Fibroblast of skin of scalp (primary cell): ENCODE results near the gene FAM149A. TPM values are rescaled to one million over a fixed set of nuclear protein-coding genes. Genes with fewer than 3 reads are reported as not detected.

Experiments
- DNase-seq: peaks from one replicate; pipeline ENCODE4 v3.0.0-alpha.2; 2013
- polyA plus RNA-seq, 2 experiments: library from polyadenylated mRNA; unstranded; fragments of 120-200 nt; gene quantifications; one replicate each; pipeline ENCODE4 v1.2.1, GENCODE V29; 2013; ENCODE audit not compliant: insufficient read length in 2 of 2

FAM149A gene
- polyA plus RNA-seq (2013, experiment 1 of 2; ENCODE audit: insufficient read length): 2.1 TPM
- polyA plus RNA-seq (2013, experiment 2 of 2; ENCODE audit: insufficient read length): 2.6 TPM

DNA sequence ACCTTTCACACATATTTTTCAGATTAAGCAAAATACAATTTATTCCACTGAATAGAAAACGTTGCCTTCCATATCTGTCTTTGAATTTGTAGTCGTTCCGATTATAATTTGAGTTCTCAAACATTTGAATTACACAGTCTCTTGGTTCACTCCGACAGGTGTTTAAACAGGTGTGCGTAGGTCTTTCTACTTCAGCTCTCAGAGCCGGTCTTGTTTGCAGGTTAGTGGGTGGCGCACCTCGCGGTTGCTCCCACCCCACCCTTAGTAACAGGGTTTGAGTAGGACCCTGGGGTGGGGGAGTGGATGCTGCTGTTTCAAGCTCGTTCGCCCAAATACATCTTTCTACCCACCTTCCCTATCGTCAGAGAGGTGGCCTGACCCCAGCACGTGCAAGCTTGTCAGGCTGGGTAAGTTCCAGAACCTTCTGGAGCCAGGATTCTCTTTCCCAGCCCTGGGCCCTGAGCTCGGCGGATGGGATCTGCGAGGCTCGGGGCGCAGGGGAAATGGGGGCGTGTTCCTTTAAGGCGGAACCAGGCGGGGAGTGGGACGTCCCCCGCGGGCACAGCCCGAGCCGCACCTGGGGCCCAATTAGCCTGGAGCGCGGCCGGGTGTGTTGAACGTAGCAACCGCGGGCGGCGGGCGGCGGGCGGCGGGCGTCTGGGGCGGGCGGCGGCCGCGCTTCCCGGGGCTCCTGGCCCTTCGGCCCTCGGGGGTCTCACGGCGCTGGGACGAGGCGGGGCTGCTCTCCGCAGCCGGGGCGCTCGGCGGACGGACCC is at the start of gene FAM149A:
Gene FAM149A (plus strand): TSS at position 591 of the 776 bp plus-strand sequence.
- DNase-seq: no peak

DNA sequence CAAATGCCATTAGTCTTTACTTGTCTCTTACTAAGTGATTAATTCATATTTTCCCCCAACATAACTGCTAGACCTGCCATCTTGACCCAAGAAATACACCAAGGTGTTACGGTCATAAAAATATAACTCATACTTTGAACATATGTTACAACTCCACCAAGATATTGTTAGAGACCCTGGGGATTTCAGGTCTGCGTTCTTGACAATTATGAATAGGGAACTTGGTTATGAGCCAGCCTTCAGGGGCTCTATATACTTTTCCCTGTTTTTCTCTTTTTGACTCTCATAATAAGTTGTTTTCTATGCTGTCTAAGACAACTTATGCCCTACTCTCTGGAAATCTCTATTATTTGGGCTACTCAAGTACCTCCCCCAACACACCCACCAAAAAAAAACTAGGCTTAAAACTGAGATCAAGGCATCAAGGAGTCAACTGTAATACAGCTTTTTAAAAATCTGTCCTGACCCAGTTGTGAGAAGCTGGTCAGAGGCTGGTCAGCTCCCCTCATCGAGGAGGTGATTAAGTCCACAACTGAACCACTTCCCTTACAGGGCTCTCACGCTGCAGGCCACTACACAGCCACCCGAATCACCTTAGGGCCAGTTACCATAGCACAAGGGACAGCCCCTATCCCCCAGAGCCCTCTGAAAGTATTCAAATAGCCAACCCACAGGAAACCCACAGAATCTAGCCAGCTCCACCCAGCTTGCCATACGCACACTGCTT is 46.1 kb upstream of the FAM149A start:
- no peak for DNase-seq

DNA sequence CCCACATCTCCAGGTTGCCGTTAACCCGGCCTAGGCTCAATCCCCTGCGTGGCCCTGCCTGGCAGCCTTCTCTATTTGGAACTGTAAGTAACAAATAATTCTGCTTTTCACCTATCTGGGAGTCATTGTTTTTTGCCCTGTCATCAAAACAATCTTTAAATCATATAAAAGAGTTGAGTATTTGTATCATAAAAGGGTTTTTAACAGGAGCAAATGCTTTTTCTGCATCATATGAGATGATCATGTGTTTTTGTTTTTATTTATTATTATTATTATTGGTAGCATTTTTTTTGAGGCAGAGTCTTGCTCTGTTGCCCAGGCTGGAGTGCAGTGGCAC is 45.6 kb upstream of the FAM149A start:
- no peak for DNase-seq

DNA sequence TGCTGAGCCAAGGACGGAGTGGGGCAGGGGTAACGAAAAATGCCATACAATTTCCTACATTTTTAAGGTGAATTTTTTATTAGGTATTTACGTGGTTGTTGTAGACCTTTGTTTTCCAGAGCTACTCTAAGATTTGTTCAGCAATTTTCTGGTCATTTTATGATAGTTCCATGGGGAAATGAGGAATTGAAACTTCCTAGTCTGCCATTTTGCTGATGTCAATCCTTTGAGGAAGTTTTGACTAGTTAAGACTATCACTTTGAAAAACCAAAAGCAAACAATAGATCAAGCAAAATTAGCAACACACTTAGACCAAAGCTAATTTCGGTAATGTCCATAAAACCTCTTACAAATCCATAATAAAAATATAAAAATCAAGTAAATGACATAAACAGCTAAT is 42.6 kb upstream of the FAM149A start:
- no peak for DNase-seq

DNA sequence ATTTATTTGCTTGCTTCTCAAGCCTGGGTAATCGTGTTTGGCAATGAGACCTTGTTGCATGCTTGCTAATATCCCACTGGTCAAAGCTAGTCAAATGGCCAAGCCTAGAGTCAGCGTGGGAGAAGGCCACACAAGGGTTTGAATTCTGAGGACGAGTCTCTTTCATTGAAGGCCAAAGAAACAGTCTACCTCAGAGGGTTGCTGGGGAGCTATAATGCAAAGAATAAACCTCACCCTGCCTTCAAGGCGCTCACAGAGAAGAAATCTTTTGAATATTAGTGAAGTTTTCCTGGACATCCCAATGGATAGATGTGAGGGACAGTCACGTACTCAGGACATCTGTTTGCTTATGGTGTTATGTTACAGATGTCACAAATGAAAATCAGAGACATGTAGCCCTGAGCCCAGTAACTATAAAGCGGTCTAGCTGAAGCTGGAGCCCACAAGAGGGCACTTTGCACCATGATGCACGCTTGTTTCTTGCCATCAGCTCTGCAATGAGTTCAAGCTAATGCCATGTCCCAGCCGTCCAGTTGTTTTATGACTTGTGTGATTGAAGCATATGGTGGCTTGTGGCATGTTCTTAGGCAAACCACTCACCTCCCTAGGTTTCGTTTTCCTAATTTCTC is 36.6 kb upstream of the FAM149A start:
- DNase-seq: peak; percentile 66

DNA sequence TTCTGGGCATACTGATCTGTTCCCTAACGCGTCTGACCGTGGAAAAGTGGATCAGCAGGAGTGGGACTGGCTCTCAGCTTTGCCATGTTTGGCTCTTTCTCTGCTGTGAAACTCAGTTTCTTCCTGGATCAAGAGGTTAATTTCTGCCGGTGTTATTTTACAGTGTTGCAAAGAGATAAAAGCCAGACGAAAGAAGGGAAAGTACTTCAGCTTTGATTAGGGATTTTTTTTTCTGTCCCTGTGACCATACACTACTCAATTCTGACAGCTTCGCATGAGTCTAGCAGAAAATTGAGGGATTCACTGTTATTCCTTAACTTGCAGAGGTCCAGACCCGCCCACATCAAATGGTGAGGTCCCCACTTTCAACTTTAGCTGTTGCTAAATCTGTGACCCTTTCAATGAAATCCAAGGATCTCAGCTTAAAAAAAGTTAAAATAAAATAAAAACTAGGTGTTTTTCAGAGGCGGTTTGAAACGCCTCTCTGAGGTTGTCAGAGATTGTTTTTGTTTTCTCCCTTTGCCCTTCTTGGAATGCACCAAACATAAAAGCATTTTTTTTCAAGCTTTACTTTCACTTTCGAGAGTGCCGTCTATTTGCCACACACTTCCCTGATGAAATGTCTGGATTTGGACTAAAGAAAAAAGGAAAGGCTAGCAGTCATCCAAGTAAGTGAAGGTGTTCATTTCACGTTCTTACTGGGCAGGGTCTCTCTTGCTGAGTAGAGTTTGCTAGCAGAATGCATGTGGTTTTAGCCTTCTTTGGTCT is 35.7 kb upstream of the FAM149A start, which contains the start of gene TLR3:
Gene TLR3 (plus strand): TSS at position 576 of the 768 bp plus-strand sequence. CDS start 7,464 bp downstream, outside the sequence.
- DNase-seq: peak; percentile 36

DNA sequence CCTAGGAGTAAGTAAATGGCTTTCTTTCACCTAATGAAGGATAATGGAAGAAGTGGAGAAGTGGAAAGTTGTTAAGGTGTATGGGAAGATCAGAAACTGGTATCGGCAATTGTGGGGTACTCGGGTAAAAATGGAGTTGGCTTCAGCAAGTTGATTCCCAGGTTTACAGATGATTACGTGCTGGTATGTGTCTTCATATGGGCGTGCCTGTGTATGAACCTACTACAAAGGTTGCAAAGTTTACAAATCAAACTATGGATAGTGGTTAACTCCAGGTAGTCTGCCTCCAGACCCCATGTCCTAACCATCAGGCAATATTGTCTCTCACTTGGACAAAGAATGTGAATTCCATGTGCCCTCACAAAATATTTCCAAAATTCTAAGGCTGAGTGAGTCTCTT is 34.8 kb upstream of the FAM149A start:
- DNase-seq: no peak

DNA sequence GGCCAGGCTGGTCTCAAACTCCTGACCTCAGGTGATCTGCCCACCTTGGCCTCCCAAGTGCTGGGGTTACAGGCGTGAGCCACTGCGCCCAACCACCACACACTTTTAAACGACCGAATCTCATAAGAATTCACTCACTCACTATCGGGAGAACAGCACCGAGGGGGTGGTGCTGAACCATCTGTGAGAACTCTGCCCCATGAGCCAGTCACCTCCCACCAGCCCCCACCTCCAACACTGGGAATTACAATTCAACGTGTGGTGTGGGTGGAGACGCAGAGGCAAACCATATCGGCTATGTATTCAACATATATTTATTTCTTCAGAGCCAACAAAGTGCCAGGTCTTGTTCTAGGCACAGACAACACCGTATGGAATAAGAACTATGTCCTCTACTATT is 32.0 kb upstream of the FAM149A start:
- no peak for DNase-seq

DNA sequence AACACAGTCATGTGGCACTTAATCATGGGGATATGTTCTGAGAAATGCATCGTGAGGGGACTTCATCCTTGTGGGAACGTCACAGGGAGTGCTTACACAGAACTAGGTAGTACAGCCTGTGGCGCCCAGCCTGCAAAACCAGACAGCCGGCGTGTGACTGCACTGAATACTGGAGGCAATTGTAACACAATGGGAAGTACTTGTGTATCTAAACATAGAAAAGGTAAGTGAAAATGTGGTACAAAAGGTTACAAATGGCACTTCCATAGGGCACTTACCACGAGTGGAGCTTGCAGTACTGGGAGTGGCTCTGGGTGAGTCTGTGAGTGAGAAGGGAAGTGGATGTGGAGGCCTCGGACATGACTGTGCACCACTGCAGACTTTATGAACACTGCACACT is 30.3 kb upstream of the FAM149A start:
- DNase-seq: no peak

DNA sequence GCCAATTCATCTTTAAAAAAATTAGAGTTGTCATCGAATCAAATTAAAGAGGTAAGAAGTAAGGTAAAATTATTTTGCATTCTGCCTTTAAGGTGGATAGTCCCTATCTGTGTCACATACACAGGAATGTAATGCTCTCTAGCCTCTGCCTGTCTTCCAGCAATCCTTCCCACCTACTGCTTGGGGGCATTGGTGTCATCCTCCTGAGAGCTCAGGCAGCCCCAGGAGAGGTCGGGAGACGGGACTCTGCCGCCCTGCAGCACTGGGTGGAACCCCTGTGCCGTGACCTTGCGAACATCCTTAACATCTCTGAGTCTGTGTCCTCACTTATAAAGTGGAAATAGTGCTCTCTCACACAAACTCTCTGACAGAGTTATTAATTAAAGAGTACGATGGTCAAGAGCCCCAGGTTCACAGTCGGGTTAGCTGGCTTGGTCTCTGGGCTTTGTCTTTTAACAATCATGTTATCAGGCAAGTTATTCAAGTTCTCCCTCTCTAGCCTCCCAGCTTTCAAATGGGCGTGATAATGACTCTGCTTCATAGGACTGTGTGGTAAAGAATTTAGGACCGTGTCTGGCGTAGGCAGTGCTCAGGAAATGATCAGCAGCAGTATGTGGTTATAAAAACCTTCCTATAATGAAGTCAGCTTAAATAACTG is 25.4 kb upstream of the FAM149A start:
- peak; percentile 1 for DNase-seq

DNA sequence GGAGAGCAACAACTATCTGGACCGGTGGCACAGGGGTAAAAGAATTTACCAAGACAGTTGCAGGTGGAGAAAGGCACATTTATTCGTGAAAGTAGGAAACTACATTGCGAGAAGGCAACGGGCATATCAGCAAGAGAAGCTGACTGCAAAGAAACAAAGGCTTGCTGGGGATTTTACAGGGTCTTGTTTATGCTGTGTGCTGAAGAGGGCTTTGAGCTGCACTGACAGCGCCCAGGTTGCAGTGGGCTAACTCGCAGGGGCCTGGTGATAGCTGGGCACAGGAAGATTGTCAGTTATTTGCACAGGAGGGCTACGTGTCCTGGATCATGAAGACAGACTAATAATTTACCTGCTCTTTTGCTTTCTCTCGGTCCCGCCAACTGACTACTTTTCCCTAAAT is 24.8 kb upstream of the FAM149A start:
- no peak for DNase-seq

DNA sequence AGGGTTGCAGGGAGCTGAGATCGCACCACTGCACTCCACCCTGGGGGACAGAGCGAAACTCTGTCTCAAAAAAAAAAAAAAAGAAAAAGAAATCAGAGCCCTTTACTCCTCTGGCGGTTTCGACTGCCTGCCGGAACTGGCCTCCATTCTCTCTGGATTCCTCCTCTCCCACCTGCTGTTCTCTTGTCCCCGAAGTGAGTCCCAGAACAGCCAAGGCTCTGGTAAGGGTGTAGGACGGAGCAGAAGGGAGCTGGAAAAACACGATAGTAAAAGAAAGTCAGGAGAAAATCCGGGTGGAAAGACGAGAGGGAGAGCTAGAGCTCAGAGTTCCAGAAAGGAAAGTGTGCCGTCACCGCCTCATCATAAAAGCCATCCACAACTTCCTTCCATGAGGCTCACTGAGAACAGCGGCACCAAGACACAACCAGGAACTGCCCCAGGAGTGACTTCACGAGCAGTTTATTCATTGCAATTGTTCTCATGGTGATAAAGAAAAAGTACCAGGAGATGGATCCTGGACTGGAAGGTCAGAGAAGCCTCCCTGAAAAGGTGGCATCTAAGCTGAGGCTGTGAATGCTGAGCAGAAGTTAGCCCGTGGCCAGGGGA is 23.2 kb upstream of the FAM149A start:
- DNase-seq: peak; percentile 8

DNA sequence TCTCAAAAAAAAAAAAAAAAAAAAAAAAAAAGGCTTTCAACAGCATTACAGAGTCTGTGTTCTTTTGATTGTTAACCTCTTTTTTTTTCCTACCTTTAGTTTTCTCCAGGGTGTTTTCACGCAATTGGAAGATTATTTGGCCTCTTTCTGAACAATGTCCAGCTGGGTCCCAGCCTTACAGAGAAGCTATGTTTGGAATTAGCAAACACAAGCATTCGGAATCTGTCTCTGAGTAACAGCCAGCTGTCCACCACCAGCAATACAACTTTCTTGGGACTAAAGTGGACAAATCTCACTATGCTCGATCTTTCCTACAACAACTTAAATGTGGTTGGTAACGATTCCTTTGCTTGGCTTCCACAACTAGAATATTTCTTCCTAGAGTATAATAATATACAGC is 22.3 kb upstream of the FAM149A start:
- no peak for DNase-seq

DNA sequence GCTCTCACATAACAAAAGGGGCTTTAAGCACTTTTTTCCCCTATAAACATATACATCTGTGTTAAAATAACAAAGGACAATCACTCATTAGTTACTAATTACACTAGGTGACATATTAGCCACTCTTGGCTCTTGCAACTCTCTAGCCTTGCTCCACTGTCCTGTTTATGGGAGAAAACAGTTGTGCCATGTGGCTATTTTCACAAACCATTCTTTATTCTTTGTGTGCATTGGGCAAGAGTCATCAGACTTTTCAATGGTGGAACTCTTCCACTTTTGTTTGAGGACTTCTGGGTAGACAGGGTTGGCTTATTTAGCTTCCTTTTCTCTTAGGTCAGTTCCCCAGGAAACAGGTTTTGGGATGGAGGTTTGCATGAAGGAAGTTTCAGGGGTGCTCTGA is 16.0 kb upstream of the FAM149A start:
- no peak for DNase-seq

DNA sequence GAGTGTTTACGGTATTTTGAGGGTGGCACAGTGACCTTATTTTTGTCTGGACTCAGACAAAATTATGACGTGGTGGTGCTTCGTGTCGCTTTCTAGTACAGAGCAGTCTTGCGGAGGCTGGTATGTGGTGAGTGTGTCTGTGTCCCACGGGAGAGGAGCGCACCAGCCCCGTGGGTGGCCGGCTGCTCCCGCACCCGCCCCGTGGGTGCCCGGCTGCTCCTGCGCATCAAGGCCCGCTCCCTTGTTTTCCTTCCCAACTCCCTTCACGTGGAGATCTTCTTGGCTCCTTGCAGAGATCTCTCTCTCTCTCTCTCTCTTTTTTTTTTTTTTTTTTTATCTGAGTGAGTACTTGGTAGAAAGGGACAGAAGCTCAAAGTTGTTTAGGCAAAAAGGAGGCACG is 12.2 kb upstream of the FAM149A start:
- no peak for DNase-seq

DNA sequence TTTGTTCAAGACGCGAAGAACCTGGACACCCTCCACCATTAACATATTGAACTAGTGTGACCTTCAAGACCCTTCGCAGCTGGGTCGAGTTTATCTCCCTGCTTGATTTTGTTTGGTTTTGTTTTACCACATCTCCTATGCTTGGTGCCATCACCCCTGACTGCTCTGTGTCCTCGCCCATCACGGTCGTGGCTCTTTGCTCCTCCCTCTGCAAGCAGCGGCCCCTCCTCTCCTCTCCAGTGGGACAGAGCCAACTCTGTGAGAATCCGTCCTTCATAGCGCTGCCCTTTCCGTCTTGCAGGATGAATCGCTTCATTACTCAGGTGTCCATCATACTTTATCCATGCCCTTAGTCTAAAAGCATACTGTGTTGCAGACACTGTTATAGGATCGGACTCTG is 9.1 kb upstream of the FAM149A start:
- DNase-seq: no peak

DNA sequence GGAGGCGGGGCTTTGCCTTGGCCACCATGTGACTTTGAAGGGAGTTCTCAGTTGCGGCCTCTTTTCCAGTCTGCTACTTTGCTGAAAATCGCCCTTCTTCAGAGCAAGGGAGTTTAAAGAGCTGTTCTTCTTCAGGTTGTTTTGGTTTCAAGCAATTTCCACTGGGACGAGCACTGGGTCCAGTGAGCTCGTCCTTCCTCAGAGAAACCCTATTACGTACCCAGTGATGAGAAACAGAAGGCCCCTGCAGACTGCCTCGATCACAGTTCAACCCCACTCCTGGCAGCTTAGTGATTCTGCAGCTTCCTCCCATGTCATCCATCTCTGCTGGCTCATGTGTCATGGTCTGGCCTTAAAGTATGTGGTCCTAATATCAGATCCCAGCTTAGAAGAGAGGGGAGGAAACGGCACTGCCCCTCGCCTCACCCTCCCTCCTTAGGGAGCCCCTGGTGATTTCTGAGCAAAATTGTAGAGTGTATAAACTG is 7.8 kb upstream of the FAM149A start:
- no peak for DNase-seq

DNA sequence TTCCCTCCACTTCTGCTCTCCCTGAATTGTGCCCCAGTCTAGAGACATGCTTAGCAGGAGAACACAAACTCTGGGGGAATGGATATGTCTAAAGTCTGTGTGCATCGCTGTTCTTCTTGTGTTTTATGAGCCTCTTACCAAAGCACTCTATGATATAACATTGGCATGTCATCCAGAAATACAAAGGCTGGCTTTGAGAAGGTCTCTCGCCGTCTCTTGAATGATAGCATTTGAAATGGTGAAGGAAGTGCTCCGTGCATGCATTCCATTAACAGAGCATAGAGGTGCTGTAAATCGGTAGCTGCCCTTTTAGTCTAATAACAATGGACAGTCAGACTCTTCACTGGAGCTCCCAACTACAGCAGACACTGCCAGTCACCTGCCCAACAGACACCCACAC is 7.1 kb upstream of the FAM149A start:
- DNase-seq: no peak

DNA sequence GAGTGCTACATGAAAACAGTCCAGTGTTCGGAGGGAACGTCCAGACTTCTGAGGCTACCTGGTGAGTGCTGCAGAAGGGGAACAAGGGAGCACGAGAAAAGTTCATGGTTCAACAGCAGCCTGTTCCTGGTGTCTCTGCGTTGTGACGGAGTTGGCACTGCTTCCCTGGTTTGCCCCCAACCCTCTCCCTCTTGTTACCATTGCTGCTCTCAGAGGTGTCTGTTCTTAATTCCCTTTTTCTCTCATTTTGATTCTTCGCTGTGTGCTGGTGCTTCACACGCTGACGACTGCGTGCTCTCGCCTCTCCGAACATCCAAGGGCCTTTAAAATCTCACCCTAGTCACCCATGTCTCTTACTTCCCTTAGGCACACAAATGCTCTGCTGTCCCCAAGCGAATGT is 1.6 kb upstream of the FAM149A start:
- no peak for DNase-seq

DNA sequence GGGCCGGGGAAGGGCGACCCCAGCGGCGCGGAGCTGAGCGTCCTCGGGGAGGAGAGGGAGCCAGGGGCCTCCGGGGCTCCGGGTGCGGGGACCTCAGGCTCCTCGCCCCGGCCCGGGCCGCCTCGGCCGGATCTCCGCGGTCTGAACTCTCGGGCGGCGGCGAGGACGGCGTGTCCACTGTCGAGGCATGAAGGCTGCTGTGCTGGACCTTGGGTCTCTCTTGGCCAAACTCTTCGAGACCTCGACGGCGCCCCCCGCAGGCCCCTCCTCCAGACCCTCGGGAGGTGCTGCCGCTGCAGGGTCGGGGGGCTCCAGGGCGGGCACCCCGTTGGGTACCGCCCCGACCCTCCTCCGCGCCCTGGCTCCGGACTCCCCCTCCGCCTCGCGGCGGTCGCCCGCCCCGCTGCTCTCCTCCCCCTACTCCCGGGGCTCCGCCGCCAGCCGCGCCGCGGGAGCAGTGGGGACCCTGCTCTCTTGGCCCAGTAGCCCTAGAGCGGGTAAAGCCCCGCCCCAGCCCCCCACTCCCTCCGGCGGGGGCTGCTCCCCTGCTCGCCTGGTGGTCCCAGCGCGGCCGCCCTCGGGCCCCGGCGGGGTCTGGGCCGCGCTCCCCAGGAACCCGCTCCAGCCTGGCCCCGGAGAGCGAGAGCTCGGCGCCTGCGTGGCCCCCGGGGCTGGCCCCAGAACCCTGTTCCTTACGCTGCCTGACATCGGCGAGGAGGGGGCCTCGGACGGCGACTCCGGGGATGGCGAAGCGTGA is 564 bp downstream of the FAM149A start:
- DNase-seq: no peak
